Neural crest cell (in vitro differentiated cells): ENCODE measurements around the gene ALK. TPM values are rescaled to one million over a fixed set of nuclear protein-coding genes. Genes with fewer than 3 reads are reported as not detected.

Experiments used
- DNase-seq: peaks from one replicate; pipeline ENCODE4 v3.0.0; 2021; ENCODE audit warnings: low read depth, mixed read lengths, low spot score
- H3K27ac Mint-ChIP-seq: one replicate; pipeline ENCODE4 v1.8.0; 2021; ENCODE audit warnings: mild to moderate bottlenecking, mixed read lengths; ENCODE audit not compliant: unreplicated experiment
- H3K27me3 Mint-ChIP-seq: 2 replicates; pipeline ENCODE4 v1.8.0; 2021; ENCODE audit warnings: low read depth, mild to moderate bottlenecking, mixed read lengths
- H3K36me3 Mint-ChIP-seq: 2 replicates; pipeline ENCODE4 v1.8.0; 2021; ENCODE audit warnings: low read depth, mild to moderate bottlenecking, mixed read lengths
- H3K4me1 Mint-ChIP-seq: 2 replicates; pipeline ENCODE4 v1.8.0; 2021; ENCODE audit warnings: mixed read lengths
- H3K4me3 Mint-ChIP-seq: one replicate; pipeline ENCODE4 v1.8.0; 2021; ENCODE audit warnings: mild to moderate bottlenecking, mixed read lengths
- H3K9me3 Mint-ChIP-seq: 2 replicates; pipeline ENCODE4 v1.8.0; 2021; ENCODE audit warnings: mixed read lengths
- total RNA-seq: library from RNA; stranded (reverse); gene quantifications from 2 replicates; pipeline ENCODE4 v1.2.1, GENCODE V29; 2021
- TF ChIP-seq, protein P1 (sequence below): fragments of 200-600 bp; sonication (generic); conservative IDR thresholded peaks from 2 replicates; pipeline ENCODE4 v1.5.0; 2021; ENCODE audit warnings: antibody characterized with exemption, mild to moderate bottlenecking

Gene ALK
- total RNA-seq, 1 donor from 2014 or later = 2.0 TPM

DNA sequence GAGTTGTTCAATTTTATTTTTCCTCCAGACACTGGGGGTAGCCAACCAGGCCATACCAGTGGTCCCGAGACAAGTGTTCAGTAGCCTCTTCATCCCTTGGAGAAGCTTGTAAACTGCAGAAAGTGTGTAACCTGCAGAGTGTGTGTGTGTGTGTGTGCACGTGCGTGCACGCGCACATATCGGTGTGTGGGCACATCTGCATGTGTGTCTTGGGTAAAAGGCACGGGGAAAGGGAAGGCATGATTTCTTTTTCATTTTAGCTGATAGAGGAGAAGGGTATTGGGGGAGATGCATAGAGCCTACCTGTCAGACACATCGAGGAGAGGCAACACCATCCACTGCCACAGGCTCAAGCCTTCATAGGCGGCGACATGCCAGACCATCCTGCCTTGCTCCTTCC, 624.8 kb downstream of the ALK start:
- H3K27me3 Mint-ChIP-seq = peaks cover 49% of the 10 kb centered on the region
- H3K4me3 Mint-ChIP-seq = no peak overlapping the region

DNA sequence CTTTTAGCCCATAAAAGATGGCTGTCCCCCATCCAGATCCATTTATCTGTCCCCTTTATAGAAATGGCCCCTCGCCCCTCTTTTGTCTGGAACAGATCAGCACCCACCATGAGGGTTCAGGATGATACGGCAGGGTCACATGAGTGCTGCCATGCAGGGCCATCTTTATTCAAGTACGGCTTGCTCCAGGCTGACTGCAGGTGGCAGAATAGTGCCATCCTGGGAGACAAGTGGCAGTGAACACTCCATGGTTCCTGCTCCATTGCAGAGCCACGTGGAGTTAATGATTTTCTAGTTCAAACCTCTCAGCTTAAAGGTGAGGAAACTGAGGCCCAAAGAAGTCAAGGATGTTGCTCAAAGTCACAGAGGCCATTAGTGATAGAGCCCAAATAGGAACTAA, 625.5 kb downstream of the ALK start:
- peak; percentile 12 for DNase-seq
- H3K27me3 Mint-ChIP-seq = peaks cover 51% of the 10 kb centered on the region
- H3K27ac Mint-ChIP-seq = no peak overlapping the region
- no peak overlapping the region for H3K4me3 Mint-ChIP-seq
- TF ChIP-seq, protein P1, sequence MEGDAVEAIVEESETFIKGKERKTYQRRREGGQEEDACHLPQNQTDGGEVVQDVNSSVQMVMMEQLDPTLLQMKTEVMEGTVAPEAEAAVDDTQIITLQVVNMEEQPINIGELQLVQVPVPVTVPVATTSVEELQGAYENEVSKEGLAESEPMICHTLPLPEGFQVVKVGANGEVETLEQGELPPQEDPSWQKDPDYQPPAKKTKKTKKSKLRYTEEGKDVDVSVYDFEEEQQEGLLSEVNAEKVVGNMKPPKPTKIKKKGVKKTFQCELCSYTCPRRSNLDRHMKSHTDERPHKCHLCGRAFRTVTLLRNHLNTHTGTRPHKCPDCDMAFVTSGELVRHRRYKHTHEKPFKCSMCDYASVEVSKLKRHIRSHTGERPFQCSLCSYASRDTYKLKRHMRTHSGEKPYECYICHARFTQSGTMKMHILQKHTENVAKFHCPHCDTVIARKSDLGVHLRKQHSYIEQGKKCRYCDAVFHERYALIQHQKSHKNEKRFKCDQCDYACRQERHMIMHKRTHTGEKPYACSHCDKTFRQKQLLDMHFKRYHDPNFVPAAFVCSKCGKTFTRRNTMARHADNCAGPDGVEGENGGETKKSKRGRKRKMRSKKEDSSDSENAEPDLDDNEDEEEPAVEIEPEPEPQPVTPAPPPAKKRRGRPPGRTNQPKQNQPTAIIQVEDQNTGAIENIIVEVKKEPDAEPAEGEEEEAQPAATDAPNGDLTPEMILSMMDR = peak; percentile 49
- no peaks in the 10 kb centered on the region for H3K9me3 Mint-ChIP-seq
- H3K4me1 Mint-ChIP-seq = no peaks in the 10 kb centered on the region
- H3K36me3 Mint-ChIP-seq = no peaks in the 10 kb centered on the region

More for the DNA sequence above, 624.8 kb downstream of the ALK start:
- Mint-ChIP-seq H3K4me1 (no peaks in the 10 kb centered on the region), H3K9me3 (no peaks in the 10 kb centered on the region), H3K27ac (no peak overlapping the region), H3K36me3 (no peaks in the 10 kb centered on the region)
- TF ChIP-seq, protein P1 = no peak
- no peak for DNase-seq

DNA sequence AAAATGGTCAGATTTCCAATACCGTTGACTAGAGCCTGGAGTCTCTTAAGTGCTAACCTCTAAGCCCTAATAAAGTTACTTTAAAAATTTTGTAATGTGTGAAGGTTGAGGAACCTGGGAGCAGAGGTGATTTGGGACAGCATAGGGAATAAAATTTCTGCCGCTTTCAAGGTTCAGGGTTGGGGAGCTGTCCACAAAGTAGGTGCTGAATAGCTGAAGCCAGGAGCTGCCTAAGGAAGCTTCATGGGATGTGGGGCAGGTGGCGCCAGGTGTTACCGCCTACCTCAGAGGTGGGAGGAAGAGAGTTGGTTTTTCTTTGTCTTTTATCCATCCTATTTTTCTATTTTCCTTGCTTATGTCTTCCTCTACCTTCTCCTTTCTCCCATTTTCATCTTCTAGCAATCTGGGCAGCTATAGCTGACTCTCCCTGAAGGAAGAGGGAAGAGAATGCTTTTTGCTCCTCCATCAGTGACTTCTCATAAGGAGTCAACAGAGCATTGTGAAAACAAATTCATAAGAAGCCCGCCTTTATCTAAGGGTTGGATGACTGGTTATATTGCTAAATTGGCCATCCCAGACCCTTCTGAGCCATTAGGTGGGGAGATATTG, 627.5 kb downstream of the ALK start:
- no peak overlapping the region for H3K27ac Mint-ChIP-seq
- H3K27me3 Mint-ChIP-seq = peaks cover 56% of the 10 kb centered on the region
- H3K36me3 Mint-ChIP-seq = no peaks in the 10 kb centered on the region
- H3K4me3 Mint-ChIP-seq = no peak overlapping the region
- peaks cover 9% of the 10 kb centered on the region for H3K4me1 Mint-ChIP-seq
- peak; percentile 58 for DNase-seq
- H3K9me3 Mint-ChIP-seq = no peaks in the 10 kb centered on the region
- TF ChIP-seq, protein P1 = no peak

DNA sequence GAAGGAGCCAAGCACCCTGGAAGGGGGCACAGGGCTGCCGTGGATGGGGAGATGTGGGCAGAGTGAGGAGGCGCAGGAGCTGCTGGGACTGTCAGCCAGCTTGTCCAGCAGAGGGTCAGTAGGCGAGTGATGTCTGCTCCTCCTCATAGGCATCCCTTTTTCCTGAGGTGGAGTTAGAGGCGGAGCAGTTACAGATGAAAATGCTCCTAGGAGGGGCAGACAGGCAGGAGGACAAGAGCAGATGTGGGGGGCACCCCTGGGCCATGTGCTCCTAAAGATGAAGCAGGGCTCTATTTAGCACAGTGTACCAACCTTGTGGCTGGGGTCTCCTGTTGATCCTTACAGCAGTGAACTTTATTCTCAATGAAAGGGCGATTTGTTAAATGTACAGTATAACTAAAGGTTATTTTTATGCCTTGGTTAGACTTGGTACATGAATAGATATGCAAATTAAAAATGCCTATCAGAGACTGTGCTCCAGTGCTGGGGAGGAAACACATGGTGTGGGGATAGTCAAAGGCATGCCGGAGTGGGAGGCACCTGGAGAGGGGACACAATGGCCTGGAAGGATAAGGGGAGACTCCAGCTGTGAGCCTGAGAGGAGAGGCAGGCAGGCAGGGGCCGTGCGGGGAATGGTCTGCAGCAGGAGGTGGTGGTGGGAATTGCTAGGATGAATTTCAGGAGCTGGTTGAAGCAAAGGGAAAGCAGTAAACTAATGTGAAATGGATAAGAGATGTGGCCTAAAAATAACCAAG, 630.9 kb downstream of the ALK start:
- peaks cover 9% of the 10 kb centered on the region for H3K4me1 Mint-ChIP-seq
- no peak for DNase-seq
- H3K36me3 Mint-ChIP-seq = no peaks in the 10 kb centered on the region
- H3K4me3 Mint-ChIP-seq = no peak overlapping the region
- no peak overlapping the region for H3K27ac Mint-ChIP-seq
- TF ChIP-seq, protein P1 = no peak
- H3K27me3 Mint-ChIP-seq = peaks cover 39% of the 10 kb centered on the region
- H3K9me3 Mint-ChIP-seq = no peaks in the 10 kb centered on the region

DNA sequence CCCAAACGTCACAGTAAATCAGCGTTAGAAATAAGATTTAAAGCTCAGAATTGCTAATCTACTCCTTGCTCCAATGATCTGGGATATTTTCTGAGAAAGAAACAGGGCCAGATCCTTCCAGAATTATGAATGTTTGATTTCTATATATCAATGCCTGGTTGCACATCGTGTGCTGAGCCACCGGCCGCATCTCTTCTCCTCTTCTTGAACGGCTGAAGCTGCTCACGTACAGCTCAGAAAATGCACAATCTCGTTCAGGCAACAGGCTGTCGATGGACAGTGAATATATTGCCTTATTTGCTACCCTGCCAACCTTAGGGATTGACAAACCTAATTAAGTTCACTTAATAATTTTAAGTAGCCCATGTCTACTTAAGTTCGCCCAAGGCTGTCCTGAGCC, 636.7 kb downstream of the ALK start:
- no peak overlapping the region for H3K27ac Mint-ChIP-seq
- peaks cover 15% of the 10 kb centered on the region for H3K27me3 Mint-ChIP-seq
- H3K4me1 Mint-ChIP-seq = peaks cover 6% of the 10 kb centered on the region

More for the DNA sequence above, 636.7 kb downstream of the ALK start:
- TF ChIP-seq, protein P1 = no peak
- DNase-seq = no peak
- Mint-ChIP-seq H3K36me3 (no peaks in the 10 kb centered on the region), H3K9me3 (peaks cover 3% of the 10 kb centered on the region), H3K4me3 (no peak overlapping the region)
